ENCODE results near the gene SYNPO2. TPM values are rescaled to one million over a fixed set of nuclear protein-coding genes. Genes with fewer than 3 reads are reported as not detected.
"Not testable (repeated sequence)": the region's sequence is repeated elsewhere in the genome, so short reads cannot be mapped to it uniquely, and the experiment has no call there.

Gene SYNPO2
- total RNA-seq, 1 donor from 2014 or later: 0.09 TPM

DNA sequence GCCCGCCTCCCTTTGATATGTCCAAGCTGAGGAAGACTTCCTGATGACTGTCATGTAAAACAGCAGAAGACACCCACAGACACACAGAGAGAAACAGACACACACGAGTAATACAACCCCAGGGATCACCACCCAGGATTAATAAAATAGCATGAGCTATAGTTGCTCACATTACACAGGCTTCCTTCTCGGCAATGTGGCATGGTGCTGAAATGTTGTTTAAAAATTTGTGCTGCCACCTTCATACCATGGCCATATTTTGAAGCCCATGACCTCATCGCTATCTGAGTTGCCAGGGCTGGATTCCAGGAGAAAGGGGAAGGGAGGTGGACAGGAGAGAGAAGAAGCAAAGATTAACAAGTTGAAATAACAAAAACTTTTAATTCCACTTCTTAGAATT is 111.7 kb downstream of the SYNPO2 start:
- no peaks in the 10 kb centered on the region for H3K9me3 ChIP-seq (ENCODE audit: low read depth)
- no peaks in the 10 kb centered on the region for H3K79me2 ChIP-seq (ENCODE audit: low read depth)
- no peak overlapping the region for H3K4me2 ChIP-seq
- H3F3A ChIP-seq (ENCODE audit: low read depth): no peaks in the 10 kb centered on the region
- H3K27ac ChIP-seq: no peak overlapping the region
- no peaks in the 10 kb centered on the region for H3K9me3 Mint-ChIP-seq
- H2AFZ ChIP-seq (replicated peaks): no peak overlapping the region
- H3K4me3 Mint-ChIP-seq: no peak overlapping the region
- H3K27me3 ChIP-seq: no peaks in the 10 kb centered on the region
- H3K27ac Mint-ChIP-seq: no peak overlapping the region
- no peaks in the 10 kb centered on the region for H3K36me3 Mint-ChIP-seq
- no peaks in the 10 kb centered on the region for H3K4me1 Mint-ChIP-seq
- no peaks in the 10 kb centered on the region for H3K4me1 ChIP-seq
- TF ChIP-seq EZH2 (IDR thresholded peaks at IDR 0.05): no peak
- TF ChIP-seq, protein P1, sequence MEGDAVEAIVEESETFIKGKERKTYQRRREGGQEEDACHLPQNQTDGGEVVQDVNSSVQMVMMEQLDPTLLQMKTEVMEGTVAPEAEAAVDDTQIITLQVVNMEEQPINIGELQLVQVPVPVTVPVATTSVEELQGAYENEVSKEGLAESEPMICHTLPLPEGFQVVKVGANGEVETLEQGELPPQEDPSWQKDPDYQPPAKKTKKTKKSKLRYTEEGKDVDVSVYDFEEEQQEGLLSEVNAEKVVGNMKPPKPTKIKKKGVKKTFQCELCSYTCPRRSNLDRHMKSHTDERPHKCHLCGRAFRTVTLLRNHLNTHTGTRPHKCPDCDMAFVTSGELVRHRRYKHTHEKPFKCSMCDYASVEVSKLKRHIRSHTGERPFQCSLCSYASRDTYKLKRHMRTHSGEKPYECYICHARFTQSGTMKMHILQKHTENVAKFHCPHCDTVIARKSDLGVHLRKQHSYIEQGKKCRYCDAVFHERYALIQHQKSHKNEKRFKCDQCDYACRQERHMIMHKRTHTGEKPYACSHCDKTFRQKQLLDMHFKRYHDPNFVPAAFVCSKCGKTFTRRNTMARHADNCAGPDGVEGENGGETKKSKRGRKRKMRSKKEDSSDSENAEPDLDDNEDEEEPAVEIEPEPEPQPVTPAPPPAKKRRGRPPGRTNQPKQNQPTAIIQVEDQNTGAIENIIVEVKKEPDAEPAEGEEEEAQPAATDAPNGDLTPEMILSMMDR (IDR thresholded peaks at IDR 0.05): no peak
- no peak for TF ChIP-seq EZH2phosphoT487 (IDR thresholded peaks at IDR 0.05)
- DNase-seq (ENCODE audit: low spot score): no peak
- no peaks in the 10 kb centered on the region for H4K20me1 ChIP-seq (ENCODE audit: low read depth)
- H3K27me3 Mint-ChIP-seq (ENCODE audit: insufficient read depth, low read depth): peaks cover 2% of the 10 kb centered on the region
- H3K36me3 ChIP-seq: no peaks in the 10 kb centered on the region
- no peak overlapping the region for H3K9ac ChIP-seq
- H3K4me3 ChIP-seq: no peak overlapping the region

DNA sequence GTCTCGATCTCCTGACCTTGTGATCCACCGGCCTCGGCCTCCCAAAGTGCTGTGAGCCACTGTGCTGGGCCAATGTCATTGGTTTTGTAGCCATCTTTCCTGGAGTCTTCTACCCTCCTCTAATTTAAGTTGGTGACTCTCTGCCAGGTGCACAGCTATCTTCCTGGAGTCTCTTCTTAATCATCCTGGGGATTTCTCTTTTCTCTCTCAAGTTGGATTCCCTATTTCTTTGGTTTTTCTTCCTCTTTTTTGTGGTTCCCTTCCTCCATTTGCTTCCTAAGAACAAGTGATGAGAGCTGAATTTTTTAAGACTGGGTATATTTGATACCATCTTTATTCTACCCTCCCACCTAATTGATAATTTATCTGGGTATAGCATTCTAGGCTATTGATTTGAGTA is 113.8 kb downstream of the SYNPO2 start:
- Histone ChIP-seq H4K20me1 (ENCODE audit: low read depth) (no peaks in the 10 kb centered on the region), H3K9me3 (ENCODE audit: low read depth) (no peaks in the 10 kb centered on the region), H3K9ac (no peak overlapping the region), H3K4me3 (no peak overlapping the region), H3K27ac (no peak overlapping the region), H3K36me3 (no peaks in the 10 kb centered on the region), H3K4me1 (no peaks in the 10 kb centered on the region), H3K27me3 (no peaks in the 10 kb centered on the region), H2AFZ (replicated peaks) (no peak overlapping the region), H3K79me2 (ENCODE audit: low read depth) (no peaks in the 10 kb centered on the region), H3F3A (ENCODE audit: low read depth) (no peaks in the 10 kb centered on the region), H3K4me2 (no peak overlapping the region)
- Mint-ChIP-seq H3K27me3 (ENCODE audit: insufficient read depth, low read depth) (no peaks in the 10 kb centered on the region), H3K4me1 (no peaks in the 10 kb centered on the region), H3K27ac (no peak overlapping the region), H3K36me3 (no peaks in the 10 kb centered on the region), H3K4me3 (no peak overlapping the region), H3K9me3 (no peaks in the 10 kb centered on the region)
- no peak for DNase-seq (ENCODE audit: low spot score)
- TF ChIP-seq EZH2phosphoT487 (IDR thresholded peaks at IDR 0.05) (no peak), EZH2 (IDR thresholded peaks at IDR 0.05) (no peak)
- TF ChIP-seq, protein P1 (IDR thresholded peaks at IDR 0.05): no peak

DNA sequence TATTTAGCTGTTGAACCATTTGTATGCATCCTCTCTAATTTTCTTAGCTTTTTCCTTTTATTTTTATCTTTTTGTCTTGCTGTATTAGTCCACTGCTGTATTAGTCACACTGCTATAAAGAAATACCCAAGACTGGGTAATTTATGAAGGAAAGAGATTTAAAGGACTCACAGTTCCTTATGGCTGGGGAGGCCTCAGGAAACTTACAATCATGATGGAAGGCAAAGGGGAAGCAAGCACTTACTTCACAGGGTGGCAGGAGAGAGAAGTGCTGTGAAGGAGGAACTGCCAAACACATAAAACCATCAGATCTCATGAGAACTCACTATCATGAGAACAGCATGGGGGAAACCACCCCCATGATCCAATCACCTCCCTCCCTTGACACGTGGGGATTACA is 114.3 kb downstream of the SYNPO2 start:
- not testable (repeated sequence) for H3K4me1 ChIP-seq; H2AFZ ChIP-seq (replicated peaks); H3K9me3 ChIP-seq (ENCODE audit: low read depth); H3F3A ChIP-seq (ENCODE audit: low read depth); H3K79me2 ChIP-seq (ENCODE audit: low read depth); H3K4me3 ChIP-seq; DNase-seq (ENCODE audit: low spot score); H3K4me3 Mint-ChIP-seq; H3K27ac ChIP-seq; H3K27me3 Mint-ChIP-seq (ENCODE audit: insufficient read depth, low read depth); H3K36me3 ChIP-seq; H3K9me3 Mint-ChIP-seq; H3K27ac Mint-ChIP-seq; H3K36me3 Mint-ChIP-seq; H3K9ac ChIP-seq; H4K20me1 ChIP-seq (ENCODE audit: low read depth); H3K4me1 Mint-ChIP-seq; H3K27me3 ChIP-seq; H3K4me2 ChIP-seq

DNA sequence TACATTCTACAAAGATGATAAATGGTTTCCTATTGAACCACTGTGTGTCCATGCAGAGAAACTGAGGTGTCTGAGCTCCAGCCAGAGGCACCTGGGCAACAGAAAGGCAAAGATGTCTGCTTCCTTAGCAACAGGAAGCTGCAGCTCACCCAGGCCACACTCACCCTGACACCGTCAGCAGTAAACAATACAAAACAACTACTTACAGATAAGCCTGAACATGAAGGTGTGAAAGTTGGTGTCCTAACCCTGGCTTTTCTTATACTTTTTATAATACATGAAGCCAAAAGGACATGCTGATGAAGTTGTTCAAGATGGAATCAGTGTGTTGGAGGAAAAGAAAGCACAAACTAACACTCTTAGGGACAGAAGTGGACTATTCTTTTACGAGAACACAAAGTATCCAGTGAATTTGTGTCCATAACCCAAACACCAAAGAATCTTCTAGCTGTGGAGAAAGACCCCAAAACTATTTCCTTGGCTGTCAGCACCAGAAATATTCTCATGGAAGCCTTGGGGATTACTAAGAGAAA is 117.3 kb downstream of the SYNPO2 start:
- no peaks in the 10 kb centered on the region for H3K36me3 ChIP-seq

More for the DNA sequence above, 117.3 kb downstream of the SYNPO2 start:
- no peak overlapping the region for H2AFZ ChIP-seq (replicated peaks)
- TF ChIP-seq EZH2 (IDR thresholded peaks at IDR 0.05): no peak
- no peak for TF ChIP-seq EZH2phosphoT487 (IDR thresholded peaks at IDR 0.05)
- TF ChIP-seq, protein P1 (IDR thresholded peaks at IDR 0.05): no peak
- H3K27me3 Mint-ChIP-seq (ENCODE audit: insufficient read depth, low read depth): no peaks in the 10 kb centered on the region
- no peaks in the 10 kb centered on the region for H3K4me1 Mint-ChIP-seq
- no peaks in the 10 kb centered on the region for H3K9me3 ChIP-seq (ENCODE audit: low read depth)
- no peak overlapping the region for H3K27ac Mint-ChIP-seq
- H3F3A ChIP-seq (ENCODE audit: low read depth): no peaks in the 10 kb centered on the region
- no peaks in the 10 kb centered on the region for H4K20me1 ChIP-seq (ENCODE audit: low read depth)
- H3K4me2 ChIP-seq: no peak overlapping the region
- no peaks in the 10 kb centered on the region for H3K79me2 ChIP-seq (ENCODE audit: low read depth)
- H3K27me3 ChIP-seq: no peaks in the 10 kb centered on the region
- H3K9ac ChIP-seq: no peak overlapping the region
- H3K4me3 Mint-ChIP-seq: no peak overlapping the region
- no peaks in the 10 kb centered on the region for H3K9me3 Mint-ChIP-seq
- DNase-seq (ENCODE audit: low spot score): no peak
- no peak overlapping the region for H3K27ac ChIP-seq
- no peak overlapping the region for H3K4me3 ChIP-seq
- no peaks in the 10 kb centered on the region for H3K4me1 ChIP-seq
- no peaks in the 10 kb centered on the region for H3K36me3 Mint-ChIP-seq
